ENCODE measurements around the gene COX8A. TPM values are rescaled to one million over a fixed set of nuclear protein-coding genes. Genes with fewer than 3 reads are reported as not detected.
A peak's percentile ranks its signal among the peaks of the same experiment; 100 is the strongest.

The COX8A gene
- total and polyA plus RNA-seq, 7 donors: 419 to 1,691 (median 659) TPM

GRCh38 chr11:63996512-63996911 lies 22.1 kb downstream of the COX8A start:
- no peak overlapping the region for H3K27ac ChIP-seq
- peaks cover 0 to 7% (median 0%) of the 10 kb centered on the region in 3 donors for H3K27me3 ChIP-seq
- no peak for TF ChIP-seq POLR2AphosphoS5 (IDR thresholded peaks at IDR 0.05)
- TF ChIP-seq POLR2A (IDR thresholded peaks at IDR 0.05): no peak
- TF ChIP-seq EP300 (IDR thresholded peaks at IDR 0.05): no peak
- no peak for TF ChIP-seq CTCF (IDR thresholded peaks at IDR 0.05)
- peaks cover 0 to 29% (median 26%) of the 10 kb centered on the region in 4 donors for H3K4me1 ChIP-seq
- DNase-seq: no peak
- peaks cover 19 to 64% (median 23%) of the 10 kb centered on the region in 4 donors for H3K36me3 ChIP-seq
- WGBS, 2 donors: 70 to 92% methylated on average over 18 of the region's 18 CpGs
- no peak overlapping the region for H3K4me3 ChIP-seq
- no peaks in the 10 kb centered on the region for H3K9me3 ChIP-seq
- intact Hi-C loops (cut with DNase I): no loop called here

DNA sequence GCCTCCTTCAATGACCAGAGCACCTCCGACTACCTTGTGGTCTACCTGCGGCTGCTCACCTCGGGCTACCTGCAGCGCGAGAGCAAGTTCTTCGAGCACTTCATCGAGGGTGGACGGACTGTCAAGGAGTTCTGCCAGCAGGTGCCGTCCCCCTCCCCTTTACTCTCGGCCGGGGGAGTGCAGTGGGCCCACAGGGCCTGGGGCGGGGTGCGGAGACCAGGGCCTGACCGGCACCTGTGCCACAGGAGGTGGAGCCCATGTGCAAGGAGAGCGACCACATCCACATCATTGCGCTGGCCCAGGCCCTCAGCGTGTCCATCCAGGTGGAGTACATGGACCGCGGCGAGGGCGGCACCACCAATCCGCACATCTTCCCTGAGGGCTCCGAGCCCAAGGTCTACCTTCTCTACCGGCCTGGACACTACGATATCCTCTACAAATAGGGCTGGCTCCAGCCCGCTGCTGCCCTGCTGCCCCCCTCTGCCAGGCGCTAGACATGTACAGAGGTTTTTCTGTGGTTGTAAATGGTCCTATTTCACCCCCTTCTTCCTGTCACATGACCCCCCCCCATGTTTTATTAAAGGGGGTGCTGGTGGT lies 22.8 kb downstream of the COX8A start:
- Histone ChIP-seq H3K36me3 (peaks cover 15 to 59% (median 23%) of the 10 kb centered on the region in 4 donors), H3K27me3 (peaks cover 0 to 7% (median 0%) of the 10 kb centered on the region in 3 donors), H3K4me3 (no peak overlapping the region), H3K9me3 (no peaks in the 10 kb centered on the region), H3K27ac (no peak overlapping the region), H3K4me1 (peaks cover 0 to 35% (median 30%) of the 10 kb centered on the region in 4 donors)
- WGBS, 2 donors: 94 to 95% methylated on average over 27 of the region's 27 CpGs
- TF ChIP-seq POLR2A (IDR thresholded peaks at IDR 0.05): no peak
- TF ChIP-seq EP300 (IDR thresholded peaks at IDR 0.05): no peak
- TF ChIP-seq CTCF (IDR thresholded peaks at IDR 0.05): no peak
- TF ChIP-seq POLR2AphosphoS5 (IDR thresholded peaks at IDR 0.05): no peak
- intact Hi-C loops (cut with DNase I): no loop called here
- no peak for DNase-seq

GRCh38 chr11:63997801-63998337 lies 23.4 kb downstream of the COX8A start:
- WGBS, 2 donors: 83 to 87% methylated on average over 11 of the region's 11 CpGs
- peaks cover 15 to 55% (median 22%) of the 10 kb centered on the region in 4 donors for H3K36me3 ChIP-seq
- no peak overlapping the region for H3K4me3 ChIP-seq
- peaks cover 0 to 7% (median 0%) of the 10 kb centered on the region in 3 donors for H3K27me3 ChIP-seq
- DNase-seq: no peak
- intact Hi-C loops (cut with DNase I): no loop called here
- H3K4me1 ChIP-seq: peaks cover 0 to 39% (median 30%) of the 10 kb centered on the region in 4 donors
- TF ChIP-seq POLR2AphosphoS5 (IDR thresholded peaks at IDR 0.05): no peak
- TF ChIP-seq POLR2A (IDR thresholded peaks at IDR 0.05): no peak
- no peak for TF ChIP-seq CTCF (IDR thresholded peaks at IDR 0.05)
- no peak for TF ChIP-seq EP300 (IDR thresholded peaks at IDR 0.05)
- H3K27ac ChIP-seq: no peak overlapping the region
- no peaks in the 10 kb centered on the region for H3K9me3 ChIP-seq

DNA sequence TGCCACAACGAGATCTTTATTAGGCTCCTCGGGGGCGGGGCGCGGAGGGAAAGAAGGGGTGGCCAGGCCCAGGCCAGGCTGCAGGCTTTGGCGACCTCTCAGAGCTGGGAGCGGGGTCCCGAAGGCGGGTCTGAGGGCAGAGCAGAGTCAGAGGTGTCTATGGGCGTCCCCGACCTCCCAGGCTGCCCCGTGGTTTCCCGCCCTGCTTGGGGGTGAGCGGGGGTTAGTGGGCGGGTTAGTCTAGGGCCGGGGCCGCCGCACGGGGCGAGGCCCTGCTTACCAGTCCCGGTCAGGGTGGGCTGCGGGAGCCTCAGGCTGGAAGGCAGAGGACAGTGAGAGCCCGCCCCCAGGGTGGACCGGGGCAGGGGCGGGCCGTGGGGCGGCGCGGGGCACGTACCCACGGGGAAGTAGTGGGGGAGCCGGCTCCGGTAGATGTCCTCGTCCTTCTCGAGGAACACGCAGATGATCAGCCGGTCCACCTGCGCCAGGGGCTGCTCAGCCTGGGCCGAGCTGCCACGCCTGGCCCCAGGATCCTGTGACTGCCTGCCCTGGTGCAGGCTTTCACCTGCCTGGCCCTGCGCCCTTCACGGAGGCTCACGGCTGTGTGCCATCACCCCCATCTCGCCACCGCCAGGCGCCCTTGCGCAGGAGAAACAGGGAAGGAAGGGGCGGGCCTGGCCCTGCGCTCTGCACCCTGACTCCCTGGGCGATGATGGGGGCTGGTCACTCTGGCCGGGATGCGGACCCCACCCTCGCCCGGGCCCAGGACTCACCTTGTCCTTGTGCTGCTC lies 24.3 kb downstream of the COX8A start:
- no peak for DNase-seq
- intact Hi-C loops (cut with DNase I): no loop called here
- no peaks in the 10 kb centered on the region for H3K9me3 ChIP-seq
- H3K27me3 ChIP-seq: peaks cover 0 to 7% (median 0%) of the 10 kb centered on the region in 3 donors
- no peak overlapping the region for H3K27ac ChIP-seq
- H3K36me3 ChIP-seq: peaks cover 11 to 48% (median 19%) of the 10 kb centered on the region in 4 donors
- TF ChIP-seq POLR2AphosphoS5 (IDR thresholded peaks at IDR 0.05): no peak
- TF ChIP-seq CTCF (IDR thresholded peaks at IDR 0.05): no peak
- TF ChIP-seq EP300 (IDR thresholded peaks at IDR 0.05): no peak
- no peak for TF ChIP-seq POLR2A (IDR thresholded peaks at IDR 0.05)
- 72 to 78% methylated on average over 54 of the region's 54 CpGs for WGBS, 2 donors
- peaks cover 0 to 39% (median 30%) of the 10 kb centered on the region in 4 donors for H3K4me1 ChIP-seq
- H3K4me3 ChIP-seq: peak overlapping the region in 3 of 4 donors; percentile 35 to 44 (median 40)

Data from sigmoid colon (tissue), 7 donors.